ENCODE results near the gene KCNQ1OT1. TPM values are rescaled to one million over a fixed set of nuclear protein-coding genes. Genes with fewer than 3 reads are reported as not detected.

KCNQ1OT1 gene
- total RNA-seq, 1 experiment from 2014 or later: 1.2 TPM

GRCh38 chr11:2589538-2589934 lies 110.3 kb downstream of the KCNQ1OT1 start:
- Mint-ChIP-seq H3K4me1 (peaks cover 2% of the 10 kb centered on the region in 2 experiments; a peak in 3 of 4 replicates), H3K36me3 (ENCODE audit: insufficient read depth in 1 of 3, low read depth in 3 of 3) (peaks cover 0 to 2% (median 0%) of the 10 kb centered on the region in 3 experiments; a peak in 1 of 7 replicates), H3K4me3 (no peak overlapping the region), H3K9me3 (peaks cover 11 to 12% of the 10 kb centered on the region in 2 experiments; a peak in 4 of 5 replicates), H3K27ac (no peak overlapping the region), H3K27me3 (ENCODE audit: low read depth) (peaks cover 84% of the 10 kb centered on the region)
- Histone ChIP-seq H3K4me2 (ENCODE audit: insufficient read depth, insufficient read length, low read length) (no peak overlapping the region), H2BK120ac (ENCODE audit: low read depth, low read length, poor library complexity, severe bottlenecking) (no peak overlapping the region), H3K4ac (ENCODE audit: low read depth, low read length) (no peak overlapping the region), H3K27ac (ENCODE audit: insufficient read length, low read depth, low read length) (no peak overlapping the region), H2BK20ac (ENCODE audit: low read depth, low read length, poor library complexity, severe bottlenecking) (no peak overlapping the region), H3K9ac (ENCODE audit: extremely low read depth, insufficient read length, low read length) (no peak overlapping the region), H3K14ac (ENCODE audit: insufficient read depth, low read length) (no peak overlapping the region; the same call in 1 of the 2 replicates), H3K79me1 (ENCODE audit: insufficient read depth, low read depth, low read length, poor library complexity, severe bottlenecking) (no peaks in the 10 kb centered on the region), H2BK15ac (ENCODE audit: low read depth, low read length) (no peak overlapping the region), H2BK5ac (ENCODE audit: insufficient read length, low read length) (no peak overlapping the region), H3K18ac (ENCODE audit: insufficient read length, low read depth, low read length) (no peak overlapping the region), H4K20me1 (ENCODE audit: control insufficient read depth, insufficient read depth, insufficient read length) (peaks cover 3% of the 10 kb centered on the region), H4K5ac (ENCODE audit: insufficient read length, low read depth, low read length) (no peak overlapping the region), H2AK5ac (ENCODE audit: insufficient read length, low read length) (no peak overlapping the region), H3K56ac (ENCODE audit: insufficient read length, low read depth, low read length) (no peak overlapping the region), H3K23me2 (ENCODE audit: insufficient read length, low read depth, low read length, poor library complexity, severe bottlenecking) (no peaks in the 10 kb centered on the region), H3K9me3 (ENCODE audit: control insufficient read depth, low read depth, low read length) (no peaks in the 10 kb centered on the region), H2AFZ (ENCODE audit: low read length) (no peak overlapping the region), H3K27me3 (ENCODE audit: insufficient read depth, low read length) (peaks cover 35% of the 10 kb centered on the region; the same call in 1 of the 2 replicates), H3T11ph (ENCODE audit: low read length) (no peak overlapping the region), H3K4me1 (ENCODE audit: insufficient read depth, low read length) (no peaks in the 10 kb centered on the region), H3K23ac (ENCODE audit: insufficient read length, low read depth, low read length) (no peak overlapping the region), H2BK12ac (ENCODE audit: insufficient read length, low read depth, low read length) (no peak overlapping the region), H4K91ac (ENCODE audit: insufficient read length, low read depth, low read length) (no peak overlapping the region), H3K79me2 (ENCODE audit: insufficient read depth, low read length) (no peaks in the 10 kb centered on the region), H4K8ac (replicated peaks; ENCODE audit: insufficient read length, low read depth, low read length) (no peak overlapping the region)
- WGBS (ENCODE audit: extremely low coverage, insufficient read length, low lambda C conversion rate): no CpG with 5 or more reads among the region's 12 CpGs
- TF ChIP-seq CTCF (conservative IDR thresholded peaks at IDR 0.05): no peak
- peak; percentile 20 for DNase-seq
